PFSK-1 (cell line): Measurements from ENCODE around the gene ERBB2.

ENCODE experiments used
- FOXP2 ChIP-seq: optimal IDR thresholded peaks from 2 replicates; pipeline ENCODE3; 2011; ENCODE audit warnings: borderline replicate concordance, control low read depth, inconsistent platforms; ENCODE audit not compliant: insufficient read depth; ENCODE audit errors: extremely low read length, extremely low read depth
- POLR2AphosphoS5 ChIP-seq: IDR thresholded peaks from 2 replicates; pipeline ENCODE4 v1.6.1; 2012; ENCODE audit warnings: low read depth, mild to moderate bottlenecking, control low read depth, low read length, moderate library complexity
- SIN3A ChIP-seq: IDR thresholded peaks from 2 replicates; pipeline ENCODE4 v1.6.1; 2012; ENCODE audit warnings: mild to moderate bottlenecking, low read length, moderate library complexity, borderline replicate concordance; ENCODE audit not compliant: insufficient read depth
- TAF1 ChIP-seq: IDR thresholded peaks from 2 replicates; pipeline ENCODE4 v1.6.1; 2012; ENCODE audit warnings: low read length, control low read depth, borderline replicate concordance; ENCODE audit not compliant: insufficient read depth
- TF ChIP-seq, protein P1 (sequence below), 2 experiments: IDR thresholded peaks; 2 replicates each; pipeline versions ENCODE4 v1.6.1 to v1.8.0; 2011 to 2012; ENCODE audit warnings: low read depth in 2 of 2, low read length in 2 of 2, control low read depth in 1 of 2, inconsistent platforms in 1 of 2, mild to moderate bottlenecking in 1 of 2, moderate library complexity in 1 of 2; ENCODE audit not compliant: insufficient read depth in 1 of 2

ERBB2 gene

DNA sequence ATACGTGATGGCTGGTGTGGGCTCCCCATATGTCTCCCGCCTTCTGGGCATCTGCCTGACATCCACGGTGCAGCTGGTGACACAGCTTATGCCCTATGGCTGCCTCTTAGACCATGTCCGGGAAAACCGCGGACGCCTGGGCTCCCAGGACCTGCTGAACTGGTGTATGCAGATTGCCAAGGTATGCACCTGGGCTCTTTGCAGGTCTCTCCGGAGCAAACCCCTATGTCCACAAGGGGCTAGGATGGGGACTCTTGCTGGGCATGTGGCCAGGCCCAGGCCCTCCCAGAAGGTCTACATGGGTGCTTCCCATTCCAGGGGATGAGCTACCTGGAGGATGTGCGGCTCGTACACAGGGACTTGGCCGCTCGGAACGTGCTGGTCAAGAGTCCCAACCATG lies 24.9 kb downstream of the ERBB2 start:
- no peak for TF ChIP-seq TAF1
- TF ChIP-seq POLR2AphosphoS5 = no peak
- no peak for TF ChIP-seq FOXP2
- no peak for TF ChIP-seq SIN3A
- TF ChIP-seq, protein P1, sequence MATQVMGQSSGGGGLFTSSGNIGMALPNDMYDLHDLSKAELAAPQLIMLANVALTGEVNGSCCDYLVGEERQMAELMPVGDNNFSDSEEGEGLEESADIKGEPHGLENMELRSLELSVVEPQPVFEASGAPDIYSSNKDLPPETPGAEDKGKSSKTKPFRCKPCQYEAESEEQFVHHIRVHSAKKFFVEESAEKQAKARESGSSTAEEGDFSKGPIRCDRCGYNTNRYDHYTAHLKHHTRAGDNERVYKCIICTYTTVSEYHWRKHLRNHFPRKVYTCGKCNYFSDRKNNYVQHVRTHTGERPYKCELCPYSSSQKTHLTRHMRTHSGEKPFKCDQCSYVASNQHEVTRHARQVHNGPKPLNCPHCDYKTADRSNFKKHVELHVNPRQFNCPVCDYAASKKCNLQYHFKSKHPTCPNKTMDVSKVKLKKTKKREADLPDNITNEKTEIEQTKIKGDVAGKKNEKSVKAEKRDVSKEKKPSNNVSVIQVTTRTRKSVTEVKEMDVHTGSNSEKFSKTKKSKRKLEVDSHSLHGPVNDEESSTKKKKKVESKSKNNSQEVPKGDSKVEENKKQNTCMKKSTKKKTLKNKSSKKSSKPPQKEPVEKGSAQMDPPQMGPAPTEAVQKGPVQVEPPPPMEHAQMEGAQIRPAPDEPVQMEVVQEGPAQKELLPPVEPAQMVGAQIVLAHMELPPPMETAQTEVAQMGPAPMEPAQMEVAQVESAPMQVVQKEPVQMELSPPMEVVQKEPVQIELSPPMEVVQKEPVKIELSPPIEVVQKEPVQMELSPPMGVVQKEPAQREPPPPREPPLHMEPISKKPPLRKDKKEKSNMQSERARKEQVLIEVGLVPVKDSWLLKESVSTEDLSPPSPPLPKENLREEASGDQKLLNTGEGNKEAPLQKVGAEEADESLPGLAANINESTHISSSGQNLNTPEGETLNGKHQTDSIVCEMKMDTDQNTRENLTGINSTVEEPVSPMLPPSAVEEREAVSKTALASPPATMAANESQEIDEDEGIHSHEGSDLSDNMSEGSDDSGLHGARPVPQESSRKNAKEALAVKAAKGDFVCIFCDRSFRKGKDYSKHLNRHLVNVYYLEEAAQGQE (IDR thresholded peaks at IDR 0.05; ENCODE audit: insufficient read depth in 1 of 2, low read depth in 2 of 2, low read length in 2 of 2) = no peak

GRCh38 chr17:39726617-39727016 lies 26.8 kb downstream of the ERBB2 start:
- TF ChIP-seq POLR2AphosphoS5 (0 out of 2 replicates have a peak, but pooled peaks have one; percentile 25), TAF1 (no peak), FOXP2 (no peak), SIN3A (no peak)
- TF ChIP-seq, protein P1 (IDR thresholded peaks at IDR 0.05; ENCODE audit: insufficient read depth in 1 of 2, low read depth in 2 of 2, low read length in 2 of 2) = no peak

GRCh38 chr17:39727556-39727955 lies 27.7 kb downstream of the ERBB2 start:
- TF ChIP-seq SIN3A (no peak), POLR2AphosphoS5 (no peak), FOXP2 (no peak), TAF1 (no peak)
- TF ChIP-seq, protein P1 (IDR thresholded peaks at IDR 0.05; ENCODE audit: insufficient read depth in 1 of 2, low read depth in 2 of 2, low read length in 2 of 2) = no peak

DNA sequence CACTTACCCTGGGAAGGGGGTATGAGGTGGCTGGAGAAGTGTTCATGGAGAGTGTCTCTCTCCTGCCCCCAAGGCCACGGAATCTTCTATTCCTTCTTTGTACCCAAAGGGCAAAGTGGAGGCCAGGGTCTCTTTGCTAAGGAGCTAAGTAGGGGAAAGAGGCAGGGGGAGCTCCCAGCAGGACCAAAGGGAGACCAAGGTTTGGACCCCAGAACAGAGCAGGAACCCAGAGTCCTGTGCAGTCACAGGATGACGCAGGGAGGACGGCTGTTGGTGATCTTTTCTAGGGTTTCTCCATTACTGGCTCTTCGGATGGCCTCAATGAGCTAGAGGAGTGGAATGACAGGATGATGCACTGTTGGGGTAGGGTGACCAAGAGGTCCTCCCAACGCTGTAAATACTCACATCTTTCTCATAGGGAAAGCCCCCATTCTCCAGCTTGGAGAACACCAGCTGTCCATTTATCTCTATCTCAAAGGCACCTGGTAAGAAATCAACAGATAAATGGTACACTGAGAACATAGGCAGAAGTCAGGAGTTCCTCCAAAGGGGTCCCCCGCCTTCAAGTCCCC lies 29.5 kb downstream of the ERBB2 start:
- TF ChIP-seq, protein P1 (IDR thresholded peaks at IDR 0.05; ENCODE audit: insufficient read depth in 1 of 2, low read depth in 2 of 2, low read length in 2 of 2) = no peak
- no peak for TF ChIP-seq POLR2AphosphoS5
- TF ChIP-seq SIN3A = no peak

DNA sequence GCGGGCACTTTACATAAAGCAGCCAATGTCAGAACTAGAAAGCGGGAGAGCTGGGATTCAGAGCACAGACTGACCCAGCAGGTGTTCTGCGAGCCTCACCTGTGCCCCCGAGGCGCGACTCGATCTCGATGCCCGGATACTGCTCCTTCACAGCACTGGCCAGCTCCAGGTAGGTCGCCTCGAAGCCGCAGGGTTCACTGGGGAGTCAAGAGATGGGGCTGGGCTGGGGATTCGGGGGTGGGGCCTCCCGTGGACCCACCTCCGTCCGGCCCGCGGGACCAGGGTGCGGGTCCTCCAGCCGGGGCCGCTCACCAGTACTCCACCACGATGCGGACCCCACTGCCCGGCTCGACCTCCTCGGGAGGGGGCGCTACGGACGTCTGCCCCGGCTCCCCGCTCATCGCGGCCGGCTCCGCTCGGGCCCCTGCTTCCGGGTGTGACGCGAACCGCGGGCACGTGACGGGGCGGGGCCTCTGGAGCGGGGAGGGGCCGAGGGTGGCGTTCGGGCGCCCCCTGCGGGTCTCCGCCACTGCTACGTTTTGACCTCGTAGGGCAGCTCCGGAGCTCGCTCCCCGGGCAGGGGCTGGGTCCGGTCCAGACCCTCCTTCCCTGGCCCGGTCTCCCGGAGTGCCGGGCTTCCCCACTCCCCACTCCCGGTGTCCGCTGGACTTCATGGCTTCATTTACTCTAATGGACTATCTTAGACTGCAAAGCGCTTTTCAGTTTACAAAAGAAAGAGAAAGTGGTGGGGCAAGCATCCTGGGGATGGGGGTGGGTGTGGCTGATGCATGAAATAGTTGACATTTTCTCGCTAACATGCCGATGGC lies 30.4 kb downstream of the ERBB2 start, which contains the start of gene MIEN1:
MIEN1 (minus strand) TSS at position 438 of the 827 bp plus-strand sequence; CDS start at position 401, 37 bp downstream.
- TF ChIP-seq POLR2AphosphoS5 = peak; percentile 77
- TF ChIP-seq, protein P1 (IDR thresholded peaks at IDR 0.05; ENCODE audit: insufficient read depth in 1 of 2, low read depth in 2 of 2, low read length in 2 of 2) = no peak; a peak in 1 of 4 replicates
- TF ChIP-seq SIN3A = no peak; the same call in 1 of the 2 replicates
- peak; percentile 81 for TF ChIP-seq FOXP2
- no peak for TF ChIP-seq TAF1
